HG02798 (cell line): Measurements from ENCODE around the gene JMJD4.

ENCODE experiments used
- ATAC-seq: cut with Tn5 transposase; IDR thresholded peaks from one replicate; pipeline ENCODE4 v1.9.1; 2021; ENCODE audit warnings: mild to moderate bottlenecking; ENCODE audit not compliant: unreplicated experiment, poor library complexity

The JMJD4 gene

DNA sequence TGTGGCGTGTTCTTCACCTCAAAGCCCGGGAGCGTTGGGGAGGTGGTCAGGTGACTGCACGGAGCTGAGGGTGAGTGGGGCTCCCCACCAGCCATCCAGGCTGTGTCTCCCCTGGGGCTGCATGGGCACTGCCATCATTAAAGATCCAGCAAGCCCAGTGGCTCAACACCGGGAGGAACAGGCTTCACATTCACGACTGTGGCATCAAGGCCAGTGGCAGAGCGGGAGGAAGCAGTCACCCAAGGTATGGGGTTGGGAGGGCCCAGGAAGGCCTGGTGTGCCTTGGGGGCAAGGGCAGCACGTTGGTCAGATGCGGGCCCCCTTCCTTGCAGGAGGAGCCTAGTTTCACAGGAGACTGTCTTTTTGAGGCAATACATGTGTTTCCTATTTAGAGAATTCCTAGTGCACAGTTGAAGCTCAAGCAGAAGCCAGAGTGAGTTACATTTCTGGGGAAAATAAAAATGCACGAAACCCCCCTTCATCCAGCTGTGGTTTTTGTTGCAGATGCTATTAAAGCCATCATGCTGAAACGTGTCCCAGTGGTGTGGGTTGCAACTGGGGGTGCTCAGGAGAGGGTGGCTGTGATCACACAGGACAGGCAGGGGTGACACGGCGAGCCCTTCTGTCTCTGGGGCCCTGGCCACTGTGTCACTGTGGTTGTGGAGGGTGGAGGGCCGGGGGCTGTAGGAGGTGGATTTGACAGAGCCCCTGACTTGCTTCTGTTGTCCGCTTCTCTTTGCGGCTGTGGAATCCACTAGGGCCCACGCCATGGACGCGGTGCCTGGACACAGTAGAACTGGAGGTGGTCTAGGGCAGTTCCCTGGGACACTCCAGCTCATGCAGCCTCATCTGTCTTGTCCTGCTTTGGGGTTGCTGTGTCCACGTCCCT lies 34.2 kb upstream of the JMJD4 start:
- no peak for ATAC-seq

DNA sequence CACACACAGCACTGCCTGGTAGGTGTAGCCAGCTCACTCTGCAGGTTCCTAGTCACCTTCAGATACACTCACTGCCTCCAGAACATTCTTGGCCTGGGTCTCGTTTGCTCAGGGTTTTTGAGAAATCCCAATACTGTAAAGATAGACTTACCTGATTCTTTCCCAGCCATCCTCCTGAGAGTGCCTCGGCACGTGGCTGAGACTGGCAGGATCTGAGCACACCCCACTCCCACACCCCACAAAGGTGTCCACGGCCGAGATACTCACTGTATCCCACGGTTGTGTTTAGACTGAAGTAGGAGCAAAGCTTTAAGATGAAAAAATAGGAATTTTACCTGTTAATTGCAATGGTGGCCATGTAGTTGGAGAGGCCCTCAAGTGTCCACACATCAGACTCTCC lies 33.5 kb upstream of the JMJD4 start:
- no peak for ATAC-seq

DNA sequence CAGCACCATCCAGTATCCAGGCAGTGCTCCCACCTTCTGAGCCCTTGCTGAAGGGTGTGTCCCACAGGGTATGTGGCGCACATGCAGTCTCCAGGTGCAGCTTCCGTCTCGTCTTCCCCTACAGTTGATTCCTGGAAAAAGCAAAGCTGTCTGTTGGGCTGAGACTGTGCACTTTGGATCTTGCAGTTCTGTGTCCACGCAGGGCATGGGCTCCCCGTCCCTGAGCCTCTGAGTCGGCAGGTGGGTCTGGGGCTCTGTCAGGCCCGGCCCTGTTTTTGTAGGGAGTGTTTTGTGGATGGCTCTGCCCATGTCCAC lies 33.0 kb upstream of the JMJD4 start:
- no peak for ATAC-seq

DNA sequence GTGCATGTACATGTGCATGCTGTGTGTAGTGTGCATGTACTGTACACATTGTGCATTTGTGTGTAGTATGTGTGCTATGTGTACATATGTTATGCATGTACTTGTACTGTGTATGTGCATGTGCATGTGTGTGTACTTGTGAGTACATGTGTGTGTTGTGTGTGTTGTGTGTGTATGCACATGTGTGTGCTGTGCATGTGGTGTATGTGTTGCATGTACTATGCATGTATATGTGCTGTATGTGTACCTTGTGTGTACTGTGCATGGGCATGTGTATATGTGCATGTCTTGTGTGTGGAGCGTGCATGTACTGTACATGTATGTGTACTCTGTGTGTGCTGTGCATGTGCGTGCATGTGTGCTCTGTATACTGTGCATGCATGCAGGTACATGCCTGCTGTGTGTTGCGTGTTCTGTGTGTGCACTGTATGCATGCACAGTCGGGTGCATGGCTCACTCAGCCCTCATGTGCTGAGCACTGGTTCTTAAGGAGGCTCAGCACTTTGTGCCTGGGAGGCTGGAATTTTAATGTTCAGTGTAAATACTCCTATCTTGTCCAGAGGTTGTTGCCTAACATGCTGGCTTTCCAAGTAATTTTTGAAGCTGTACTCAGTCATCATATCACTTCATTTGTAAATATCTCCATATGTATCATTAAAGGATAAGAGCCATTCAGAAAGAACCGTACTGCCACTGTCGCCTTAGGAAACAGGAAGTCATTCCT lies 32.5 kb upstream of the JMJD4 start:
- no peak for ATAC-seq

DNA sequence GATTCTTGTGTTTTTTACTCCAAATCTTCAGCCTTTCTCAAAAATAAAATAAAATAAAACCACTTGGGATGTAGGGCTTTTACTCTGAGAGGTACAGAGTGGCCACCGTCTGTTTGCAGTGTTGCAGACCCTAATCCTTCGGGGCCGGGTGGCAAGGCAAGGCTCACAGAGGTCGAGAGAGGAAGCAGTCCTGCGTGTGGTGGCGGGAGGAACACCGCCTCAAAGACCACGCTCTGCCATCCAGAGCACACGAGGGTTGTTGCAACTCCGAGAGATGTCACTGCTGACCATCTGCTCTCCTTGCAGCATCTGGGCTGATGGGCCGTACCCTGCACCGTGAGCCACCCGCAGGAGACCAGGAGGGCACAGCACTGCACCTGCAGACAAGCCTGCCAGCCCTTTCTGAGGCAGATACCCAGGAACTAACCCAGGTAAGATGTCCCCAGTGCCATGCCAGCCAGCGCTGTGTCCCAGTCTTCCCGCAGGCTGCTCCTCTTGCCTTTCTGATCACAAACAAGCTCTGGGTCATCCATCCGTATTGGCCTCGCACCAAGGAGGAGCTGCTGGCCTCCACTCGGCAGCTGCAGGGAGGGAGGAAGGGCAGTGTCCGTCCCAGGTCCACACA lies 31.7 kb upstream of the JMJD4 start:
- ATAC-seq: no peak

DNA sequence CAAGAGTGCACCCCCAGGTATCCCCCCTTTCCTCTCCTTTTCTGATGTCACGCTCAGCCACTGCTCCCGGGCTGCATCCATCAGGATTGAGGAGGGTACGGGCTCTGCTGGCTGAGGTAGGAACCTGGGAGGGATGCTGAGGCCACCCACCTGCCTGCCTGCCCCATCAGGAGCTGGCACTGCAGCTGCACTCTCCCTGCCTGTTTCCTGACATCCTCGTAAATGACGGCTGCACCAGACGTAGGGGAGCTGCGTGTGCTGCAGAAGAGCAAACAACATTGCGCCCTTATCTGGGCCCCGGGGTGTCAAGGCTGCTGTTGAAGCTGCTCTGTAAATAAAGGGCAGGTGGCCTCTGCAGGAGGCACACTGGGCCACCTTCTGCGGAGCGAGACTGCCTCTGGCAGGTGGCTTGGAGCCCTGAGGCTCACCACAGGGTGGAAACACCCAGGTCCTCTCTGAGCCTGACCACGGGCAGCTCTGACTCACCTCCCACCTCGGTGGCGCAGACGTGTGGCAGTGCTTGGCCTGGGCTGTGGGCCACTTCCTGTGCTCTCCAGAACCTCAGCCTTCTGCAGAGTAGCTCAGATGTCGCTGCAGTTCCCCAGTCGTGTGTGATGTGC lies 31.0 kb upstream of the JMJD4 start:
- ATAC-seq: peak; percentile 35

DNA sequence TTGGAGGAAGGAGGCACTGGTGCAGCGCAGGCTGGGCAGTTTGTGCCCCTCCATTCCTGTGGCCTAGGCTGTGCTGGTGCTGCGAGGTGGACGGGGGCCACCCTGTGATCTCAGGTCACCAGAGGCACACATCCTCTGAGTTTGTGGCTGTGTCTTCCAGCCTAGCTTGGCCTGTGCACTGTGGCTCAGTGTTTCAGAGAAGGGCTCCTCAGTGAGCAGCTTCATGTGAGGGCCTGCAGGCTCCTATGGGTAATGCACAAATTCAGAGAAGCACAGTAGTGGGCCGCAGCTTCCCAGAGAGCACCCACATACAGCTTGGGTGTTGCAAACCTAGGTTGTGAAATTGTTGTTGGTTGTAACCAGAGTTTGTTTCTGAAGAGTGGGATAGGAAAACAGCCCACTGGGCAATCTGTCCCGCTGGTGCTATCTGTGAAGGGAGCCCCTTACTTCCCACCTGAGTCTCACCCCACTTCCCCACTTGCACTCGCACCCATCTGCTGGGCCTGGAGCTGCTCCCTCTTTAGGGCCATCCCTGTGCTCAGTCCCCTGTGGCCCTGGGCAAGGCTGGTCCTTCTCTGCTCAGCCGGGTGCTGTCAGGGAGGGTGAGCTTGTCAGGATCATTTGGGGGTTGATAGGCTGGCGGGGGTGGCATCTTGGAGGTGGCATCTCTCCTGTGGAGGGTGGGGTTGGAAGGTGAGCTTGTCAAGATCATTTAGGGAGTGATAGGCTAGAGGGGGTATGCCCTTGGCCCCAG lies 30.3 kb upstream of the JMJD4 start:
- no peak for ATAC-seq

DNA sequence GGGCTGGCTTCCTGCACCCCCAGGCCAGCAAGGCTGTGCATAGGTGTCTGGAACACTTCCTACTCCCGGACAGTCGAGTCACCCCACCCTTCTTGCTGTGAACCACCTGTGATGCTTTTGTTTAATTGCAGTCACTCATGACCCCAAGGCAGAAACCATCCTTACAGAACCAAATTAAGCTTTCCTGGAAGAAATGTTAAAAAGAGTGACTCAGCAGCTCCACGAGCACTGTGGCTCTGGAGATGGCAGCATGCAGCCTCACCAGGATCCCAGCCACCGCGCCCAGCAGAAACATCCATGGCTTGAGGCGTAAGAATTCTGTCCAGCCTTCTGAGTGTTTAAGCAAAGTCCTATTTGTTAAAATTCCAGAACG lies 28.9 kb upstream of the JMJD4 start:
- no peak for ATAC-seq

DNA sequence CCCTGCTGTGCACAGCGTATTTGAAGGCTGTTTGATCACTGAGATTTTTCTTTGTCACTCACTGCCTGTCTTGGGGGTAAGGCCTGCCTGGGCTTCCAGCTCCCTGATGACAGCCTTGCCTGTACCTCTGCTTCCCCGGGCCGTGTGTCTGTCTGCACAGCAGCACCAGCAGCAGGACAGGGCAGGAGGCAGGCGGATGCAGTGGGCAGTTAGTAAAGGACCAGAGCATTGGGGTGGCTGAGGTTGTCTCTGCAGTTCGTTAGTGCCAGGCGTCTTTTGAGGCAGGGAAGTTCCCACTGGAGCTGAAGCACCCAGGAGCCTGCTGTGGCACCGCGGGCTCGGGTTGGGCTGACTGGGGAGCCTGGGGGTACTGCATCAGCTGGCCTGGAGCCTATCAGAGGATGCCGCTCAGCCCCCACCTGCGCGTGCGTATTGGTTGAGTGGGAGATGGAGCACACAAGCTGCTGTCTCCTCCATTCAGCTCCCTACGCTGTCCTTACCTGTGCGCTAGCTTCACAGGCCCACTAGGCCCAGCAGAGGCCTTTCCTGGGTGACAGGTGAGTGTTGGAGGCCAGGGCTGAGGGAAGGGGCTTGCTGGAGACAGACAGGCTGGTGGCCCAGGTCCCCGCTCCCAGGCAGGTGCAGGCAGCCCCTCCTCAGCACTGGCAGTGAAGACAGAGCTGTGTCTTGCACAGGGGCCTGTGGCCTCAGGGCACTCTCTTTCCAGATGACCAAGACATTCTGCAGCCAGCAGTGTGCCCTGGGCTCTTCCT lies 28.3 kb upstream of the JMJD4 start:
- no peak for ATAC-seq

DNA sequence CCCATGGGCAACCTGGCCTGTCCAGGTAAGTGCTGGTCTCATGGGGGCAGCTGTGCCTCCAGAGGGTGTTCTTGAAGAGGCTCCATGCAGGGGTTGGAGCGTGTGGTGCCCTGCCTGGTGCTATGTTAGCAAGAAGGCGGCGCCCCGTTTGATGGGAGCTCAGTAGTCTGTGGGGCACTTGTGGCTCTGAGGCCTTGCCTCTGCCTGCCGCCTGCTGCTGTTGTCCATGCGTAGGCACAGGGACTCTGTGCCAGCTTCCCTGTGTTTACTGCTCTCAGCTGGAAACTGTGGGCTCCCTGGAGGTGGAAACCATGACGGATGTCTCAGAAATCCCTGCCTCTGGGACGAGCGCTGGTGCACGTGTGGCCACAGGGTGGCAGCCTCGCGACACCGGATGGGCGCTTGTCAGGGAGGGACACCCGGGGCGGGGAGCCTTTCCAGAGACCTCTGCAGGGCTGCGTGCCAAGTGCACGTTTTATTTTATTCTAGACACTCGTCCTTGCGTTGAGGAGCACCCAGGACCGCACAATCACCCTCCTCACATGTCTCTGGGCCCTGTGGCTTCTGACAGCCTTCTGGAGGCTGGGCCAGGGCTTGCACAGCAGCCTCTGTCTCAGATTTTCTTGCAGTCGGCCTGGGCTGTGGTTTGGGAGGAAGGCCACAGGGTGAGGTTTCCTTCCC lies 27.3 kb upstream of the JMJD4 start:
- ATAC-seq: peak; percentile 75

DNA sequence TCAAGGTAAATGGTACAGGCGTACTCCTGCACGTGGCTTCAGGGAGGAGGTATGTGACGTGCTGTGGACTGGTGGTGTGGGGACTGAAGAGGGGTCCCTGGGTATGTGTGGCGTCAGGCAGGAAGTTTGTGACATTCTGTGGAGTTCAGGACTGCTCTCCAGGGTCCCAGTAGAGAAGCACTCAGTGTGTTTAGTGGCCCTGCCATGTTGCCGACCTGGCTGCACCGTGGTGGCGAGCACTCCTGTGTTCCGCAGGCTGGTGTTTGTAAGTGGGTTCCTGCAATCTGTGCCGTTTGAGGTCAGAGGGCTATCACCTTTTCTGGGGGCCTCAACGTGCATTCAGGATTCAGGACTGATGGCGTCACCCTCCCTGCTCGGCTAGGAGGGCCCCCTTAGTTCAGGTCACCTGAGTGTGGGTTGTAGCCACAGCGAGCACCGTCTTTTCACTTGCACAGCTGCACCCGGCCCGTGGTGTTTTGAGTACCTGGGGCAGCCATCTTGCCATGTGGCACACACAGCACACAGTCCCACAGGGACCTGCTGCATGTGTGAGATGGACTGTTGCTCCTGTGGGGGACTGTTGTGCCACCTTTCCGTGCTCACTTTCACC lies 26.6 kb upstream of the JMJD4 start:
- ATAC-seq: no peak

DNA sequence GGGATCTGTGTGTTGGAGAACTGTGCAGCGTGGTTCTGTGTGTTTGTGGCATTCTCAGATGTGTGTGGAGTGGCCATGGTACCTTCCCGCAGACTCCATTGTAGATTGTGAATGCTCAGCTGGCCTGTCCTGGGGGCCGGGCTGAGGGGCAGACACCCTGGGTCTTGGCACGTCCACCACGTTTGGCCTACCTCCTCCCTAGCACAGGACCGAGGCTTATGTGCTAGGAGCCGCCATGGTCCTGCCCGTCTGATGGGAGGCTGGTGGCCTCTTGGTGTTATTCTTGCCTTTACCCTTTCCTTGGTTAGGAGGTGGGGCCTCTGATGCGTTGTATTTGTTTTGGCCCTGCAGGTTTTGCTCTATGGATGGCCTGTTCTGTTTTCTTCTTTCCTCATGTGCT lies 25.3 kb upstream of the JMJD4 start:
- ATAC-seq: no peak

DNA sequence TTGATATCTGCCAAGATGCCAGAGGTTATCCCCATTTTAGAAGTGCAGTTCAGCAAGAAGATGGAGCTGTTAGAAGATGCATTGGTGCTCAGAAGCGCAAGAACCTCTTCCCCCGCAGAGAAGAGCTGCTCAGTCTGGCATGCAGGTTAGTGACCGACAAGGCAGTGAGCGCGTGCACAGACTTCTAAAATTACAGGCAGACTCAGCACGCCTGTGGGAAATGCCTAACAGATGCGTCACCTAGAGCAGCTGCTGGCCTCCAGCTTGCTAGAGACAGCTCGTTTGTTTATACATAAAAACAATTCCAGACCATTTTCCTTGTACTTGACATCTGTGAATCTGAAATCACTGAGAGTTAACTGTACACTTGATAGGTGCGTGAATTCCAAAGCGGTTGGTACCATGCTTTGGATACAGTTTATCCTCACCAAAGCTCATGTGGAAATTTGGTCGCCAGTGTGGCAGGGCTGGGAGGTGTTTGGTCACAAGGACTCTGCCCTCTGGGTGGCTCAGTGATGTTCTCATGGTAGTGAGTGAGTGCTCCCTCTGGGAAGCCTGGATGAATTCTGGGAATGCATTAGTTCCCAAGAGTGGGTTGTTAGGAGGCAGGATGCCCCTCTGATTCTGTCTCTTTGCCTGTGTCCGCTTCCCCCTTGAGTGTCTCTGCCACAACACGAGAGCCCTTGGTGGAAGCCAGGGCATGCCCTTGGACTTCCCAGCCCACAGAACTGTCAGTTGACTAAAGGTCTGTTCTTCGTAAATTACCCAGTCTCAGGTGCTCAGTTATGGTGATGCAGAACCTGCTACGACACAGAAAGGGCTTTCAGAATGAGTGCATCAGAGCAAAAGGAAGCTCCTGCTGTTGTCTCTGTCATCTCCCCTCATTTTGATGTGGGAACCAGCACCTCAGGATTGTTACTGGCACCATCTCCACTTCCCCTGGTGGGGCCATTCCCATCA lies 24.5 kb upstream of the JMJD4 start:
- ATAC-seq: no peak

DNA sequence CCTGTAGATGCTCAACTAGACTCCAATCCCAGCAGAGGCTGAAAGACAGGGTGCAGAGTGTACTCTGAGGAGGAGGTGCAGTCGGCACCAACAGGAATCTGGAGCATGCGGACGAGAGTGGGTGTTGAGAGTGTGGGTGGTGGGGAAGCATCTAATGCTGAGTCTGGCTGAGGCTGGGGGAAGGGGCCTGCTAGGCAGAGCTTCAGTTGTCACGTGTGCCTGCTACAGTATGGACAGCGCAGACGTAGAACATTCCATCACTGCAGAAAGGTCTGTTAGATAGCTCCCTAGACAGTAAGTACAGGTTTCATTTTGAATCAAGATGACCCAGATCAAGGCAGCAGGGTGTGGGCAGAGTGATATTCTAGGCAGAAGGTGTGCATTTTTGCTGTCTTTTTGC lies 23.3 kb upstream of the JMJD4 start:
- peak; percentile 47 for ATAC-seq

DNA sequence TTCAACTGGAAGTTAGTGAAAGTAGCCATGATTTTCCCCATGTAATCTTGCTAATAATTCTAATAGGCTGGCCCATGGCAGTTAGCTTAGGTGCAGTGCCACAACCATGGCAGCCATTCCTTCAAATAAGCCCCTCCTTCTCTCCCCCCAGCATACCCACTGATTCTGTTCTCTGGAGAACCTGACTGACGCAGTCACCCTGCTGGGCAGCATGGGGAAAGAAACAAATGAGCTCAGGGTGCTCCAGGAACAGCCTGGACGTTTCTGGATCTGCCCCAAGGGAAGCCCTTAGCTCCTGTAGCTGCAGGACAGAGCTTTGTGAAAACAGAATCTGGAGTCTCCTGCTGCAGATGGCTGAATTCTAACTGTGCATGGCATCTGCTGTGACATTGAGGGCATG lies 22.7 kb upstream of the JMJD4 start:
- ATAC-seq: no peak

DNA sequence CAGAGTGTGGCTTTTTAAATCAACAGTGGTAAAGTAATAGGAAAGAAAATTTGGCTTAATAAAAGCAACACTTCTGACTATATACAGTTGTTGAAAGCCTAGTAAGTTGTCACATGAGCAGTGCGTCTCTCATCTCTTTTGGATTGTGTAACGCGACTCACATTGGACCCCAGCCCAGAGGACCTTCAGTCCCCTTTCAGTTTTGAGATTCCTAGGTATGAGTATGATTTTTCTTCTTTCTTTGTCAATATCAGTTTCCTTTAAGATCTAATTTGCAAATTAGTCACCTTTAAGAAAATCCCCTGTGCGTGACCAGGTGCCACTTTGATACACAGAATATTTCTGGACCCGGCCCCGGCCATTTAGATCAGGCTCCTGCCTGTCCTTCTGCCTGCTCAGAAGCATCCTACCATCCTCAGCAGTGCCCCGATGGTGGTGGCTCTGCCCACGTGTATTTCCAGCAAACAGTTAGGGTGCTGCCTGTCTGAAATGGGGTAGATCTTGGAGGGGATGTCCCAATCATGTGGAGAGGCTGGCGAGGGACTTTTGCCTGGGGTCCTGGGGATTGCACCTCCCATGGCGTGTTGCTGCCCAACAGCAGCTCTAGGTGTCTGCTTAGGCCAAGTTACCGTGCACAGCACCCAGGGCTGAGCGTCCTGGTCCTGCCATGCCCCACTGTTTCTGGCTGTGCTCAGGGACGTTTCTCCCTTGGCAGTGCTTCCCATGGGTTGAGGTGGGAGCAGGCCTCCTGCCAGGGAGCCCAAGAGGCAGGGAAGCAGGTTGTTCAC lies 21.3 kb upstream of the JMJD4 start:
- no peak for ATAC-seq

DNA sequence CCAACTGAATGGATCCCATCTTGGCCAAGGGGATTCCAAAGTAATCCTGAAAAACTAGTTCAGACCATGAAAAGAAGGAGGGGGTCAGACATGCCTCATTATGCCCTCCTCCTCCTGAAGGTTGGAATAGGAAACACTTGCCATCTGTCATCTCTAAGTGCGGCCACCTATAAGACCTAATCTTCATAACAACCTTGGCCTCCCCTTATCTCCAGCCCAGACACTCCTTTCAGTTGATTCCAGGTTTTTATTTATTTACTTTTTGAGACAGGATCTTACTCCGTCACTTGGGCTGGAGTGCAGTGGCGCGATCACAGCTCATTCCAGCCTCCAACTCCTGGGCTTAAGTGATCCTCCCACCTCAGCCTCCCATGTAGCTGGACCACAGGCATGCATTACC lies 19.9 kb upstream of the JMJD4 start:
- ATAC-seq: no peak
